Measurements from ENCODE around the gene PRKRIP1.
"Not testable (repeated sequence)": the region's sequence is repeated elsewhere in the genome, so short reads cannot be mapped to it uniquely, and the experiment has no call there.

The PRKRIP1 gene

DNA sequence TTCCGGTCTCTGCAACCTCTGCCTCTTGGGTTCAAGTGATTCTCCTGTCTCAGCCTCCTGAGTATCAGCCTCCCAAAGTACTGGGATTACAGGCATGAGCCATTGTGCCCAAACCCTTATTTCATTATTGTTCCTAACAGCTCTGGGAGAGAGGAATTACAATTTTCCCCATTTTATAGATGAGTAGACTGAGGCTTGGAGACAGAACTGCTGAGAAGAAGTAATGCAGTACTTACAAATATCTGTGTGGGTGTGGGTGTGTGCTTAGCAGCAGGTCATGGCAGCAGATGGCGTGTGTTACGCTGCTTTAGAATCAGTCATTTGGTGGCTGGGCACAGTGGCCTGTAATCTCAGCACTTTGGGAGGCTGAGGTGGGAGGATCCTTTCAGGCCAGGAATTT, 7.4 kb downstream of the PRKRIP1 start:
- no peak overlapping the region for H3K9ac ChIP-seq (ENCODE audit: low read depth in 1 of 2, low read length in 2 of 2)
- no peaks in the 10 kb centered on the region for H3K4me1 ChIP-seq (ENCODE audit: control insufficient read depth in 2 of 2, insufficient read depth in 2 of 2, low read length in 2 of 2)
- no peak overlapping the region for H3K27ac ChIP-seq (ENCODE audit: low read depth in 2 of 2, low read length in 2 of 2)
- no peaks in the 10 kb centered on the region for H3K9me3 ChIP-seq (ENCODE audit: control insufficient read depth in 2 of 2, low read length in 2 of 2)
- H3K36me3 ChIP-seq (ENCODE audit: control insufficient read depth in 2 of 2, insufficient read depth in 2 of 2, low read length in 2 of 2): peaks cover 38 to 69% of the 10 kb centered on the region in 2 donors
- H3K4me3 ChIP-seq (ENCODE audit: low read length in 2 of 2): no peak overlapping the region
- H3K27me3 ChIP-seq (ENCODE audit: control insufficient read depth in 2 of 2, insufficient read depth in 2 of 2, low read length in 2 of 2): no peaks in the 10 kb centered on the region

DNA sequence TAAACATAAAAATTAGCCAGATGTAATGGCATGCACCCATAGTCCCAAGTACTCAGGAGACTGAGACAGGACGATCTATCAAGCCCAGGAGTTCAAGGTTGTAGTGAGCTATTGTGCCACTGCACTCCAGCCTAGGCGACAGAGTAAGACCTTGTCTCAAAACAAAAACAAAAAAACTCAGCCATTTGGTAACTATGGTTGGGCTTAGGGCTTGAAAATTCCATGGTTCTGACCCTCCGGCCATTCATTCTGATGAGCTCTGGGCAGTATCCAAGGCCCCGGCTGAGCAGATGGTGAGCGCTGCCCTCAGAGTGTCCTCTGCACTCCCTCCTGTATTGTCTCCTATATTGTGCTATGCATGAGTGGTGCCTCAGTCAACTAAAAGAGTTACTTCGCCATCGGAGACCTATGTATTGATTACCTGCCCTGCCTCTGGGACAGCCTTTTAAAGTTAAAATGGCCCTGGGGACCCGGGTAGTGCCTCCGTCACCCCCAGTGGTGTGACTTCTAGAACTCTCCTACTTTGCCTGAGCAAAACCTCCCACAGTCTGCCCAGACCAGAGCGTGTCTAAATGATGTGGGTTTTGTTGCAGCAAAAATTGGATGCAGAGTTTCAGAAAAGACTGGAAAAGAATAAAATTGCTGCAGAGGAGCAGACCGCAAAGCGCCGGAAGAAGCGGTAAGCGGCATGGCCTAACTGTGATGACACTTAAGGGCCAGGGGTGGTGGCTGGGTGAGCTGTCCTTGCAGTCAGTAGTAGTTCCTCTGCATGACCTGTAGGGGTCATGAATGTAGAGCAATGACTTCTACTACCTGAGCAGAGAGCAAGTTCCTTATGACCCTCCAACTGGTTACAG, 8.1 kb downstream of the PRKRIP1 start:
- no peak overlapping the region for H3K27ac ChIP-seq (ENCODE audit: low read depth in 2 of 2, low read length in 2 of 2)

GRCh38 chr7:102404862-102405188, 8.7 kb downstream of the PRKRIP1 start:
- H3K9ac ChIP-seq (ENCODE audit: low read depth in 1 of 2, low read length in 2 of 2); H3K27me3 ChIP-seq (ENCODE audit: control insufficient read depth in 2 of 2, insufficient read depth in 2 of 2, low read length in 2 of 2); H3K27ac ChIP-seq (ENCODE audit: low read depth in 2 of 2, low read length in 2 of 2); H3K9me3 ChIP-seq (ENCODE audit: control insufficient read depth in 2 of 2, low read length in 2 of 2); H3K4me3 ChIP-seq (ENCODE audit: low read length in 2 of 2); H3K4me1 ChIP-seq (ENCODE audit: control insufficient read depth in 2 of 2, insufficient read depth in 2 of 2, low read length in 2 of 2): not testable (repeated sequence)
- H3K36me3 ChIP-seq (ENCODE audit: control insufficient read depth in 2 of 2, insufficient read depth in 2 of 2, low read length in 2 of 2): peaks cover 36 to 73% of the 10 kb centered on the region in 2 donors

More for the DNA sequence above, 8.1 kb downstream of the PRKRIP1 start:
- Histone ChIP-seq H3K4me3 (ENCODE audit: low read length in 2 of 2) (no peak overlapping the region), H3K4me1 (ENCODE audit: control insufficient read depth in 2 of 2, insufficient read depth in 2 of 2, low read length in 2 of 2) (no peaks in the 10 kb centered on the region), H3K9ac (ENCODE audit: low read depth in 1 of 2, low read length in 2 of 2) (no peak overlapping the region), H3K36me3 (ENCODE audit: control insufficient read depth in 2 of 2, insufficient read depth in 2 of 2, low read length in 2 of 2) (peaks cover 40 to 70% of the 10 kb centered on the region in 2 donors), H3K27me3 (ENCODE audit: control insufficient read depth in 2 of 2, insufficient read depth in 2 of 2, low read length in 2 of 2) (no peaks in the 10 kb centered on the region), H3K9me3 (ENCODE audit: control insufficient read depth in 2 of 2, low read length in 2 of 2) (no peaks in the 10 kb centered on the region)

- Histone ChIP-seq H3K27me3 (ENCODE audit: control insufficient read depth in 2 of 2, insufficient read depth in 2 of 2, low read length in 2 of 2) (no peaks in the 10 kb centered on the region), H3K4me1 (ENCODE audit: control insufficient read depth in 2 of 2, insufficient read depth in 2 of 2, low read length in 2 of 2) (peaks cover 0 to 2% of the 10 kb centered on the region in 2 donors), H3K4me3 (ENCODE audit: low read length in 2 of 2) (no peak overlapping the region), H3K27ac (ENCODE audit: low read depth in 2 of 2, low read length in 2 of 2) (no peak overlapping the region), H3K9me3 (ENCODE audit: control insufficient read depth in 2 of 2, low read length in 2 of 2) (no peaks in the 10 kb centered on the region), H3K9ac (ENCODE audit: low read depth in 1 of 2, low read length in 2 of 2) (no peak overlapping the region), H3K36me3 (ENCODE audit: control insufficient read depth in 2 of 2, insufficient read depth in 2 of 2, low read length in 2 of 2) (peaks cover 41 to 70% of the 10 kb centered on the region in 2 donors)
Measured at GRCh38 chr7:102407910-102408309, 11.7 kb downstream of the PRKRIP1 start.

GRCh38 chr7:102408530-102408929, 12.4 kb downstream of the PRKRIP1 start:
- H3K9me3 ChIP-seq (ENCODE audit: control insufficient read depth in 2 of 2, low read length in 2 of 2); H3K4me1 ChIP-seq (ENCODE audit: control insufficient read depth in 2 of 2, insufficient read depth in 2 of 2, low read length in 2 of 2); H3K27me3 ChIP-seq (ENCODE audit: control insufficient read depth in 2 of 2, insufficient read depth in 2 of 2, low read length in 2 of 2); H3K9ac ChIP-seq (ENCODE audit: low read depth in 1 of 2, low read length in 2 of 2); H3K27ac ChIP-seq (ENCODE audit: low read depth in 2 of 2, low read length in 2 of 2); H3K4me3 ChIP-seq (ENCODE audit: low read length in 2 of 2): not testable (repeated sequence)
- H3K36me3 ChIP-seq (ENCODE audit: control insufficient read depth in 2 of 2, insufficient read depth in 2 of 2, low read length in 2 of 2): peaks cover 39 to 68% of the 10 kb centered on the region in 2 donors

GRCh38 chr7:102409340-102409739, 13.2 kb downstream of the PRKRIP1 start:
- peaks cover 36 to 66% of the 10 kb centered on the region in 2 donors for H3K36me3 ChIP-seq (ENCODE audit: control insufficient read depth in 2 of 2, insufficient read depth in 2 of 2, low read length in 2 of 2)
- H3K4me1 ChIP-seq (ENCODE audit: control insufficient read depth in 2 of 2, insufficient read depth in 2 of 2, low read length in 2 of 2): peaks cover 0 to 3% of the 10 kb centered on the region in 2 donors

DNA sequence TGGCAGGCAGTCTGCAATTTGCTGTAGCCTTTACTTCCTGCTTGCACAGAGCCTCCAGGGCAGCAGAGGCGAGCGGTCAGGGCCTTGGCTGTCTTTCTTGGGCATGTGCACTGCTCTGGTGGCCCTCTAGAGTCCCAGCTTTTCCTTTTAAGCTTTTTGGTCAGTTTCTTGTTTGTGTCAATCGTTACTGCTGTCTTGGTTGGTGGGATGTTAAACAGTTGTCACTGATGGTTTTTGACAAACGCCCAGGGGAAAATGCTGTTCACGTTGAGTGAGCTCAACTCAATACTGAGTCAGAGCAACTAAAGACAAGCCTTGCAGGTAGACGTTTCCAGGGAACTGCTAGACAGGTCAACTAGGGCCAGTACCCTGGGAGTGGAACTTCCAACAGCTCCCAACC, 14.0 kb downstream of the PRKRIP1 start:
- no peak overlapping the region for H3K9ac ChIP-seq (ENCODE audit: low read depth in 1 of 2, low read length in 2 of 2)
- H3K4me1 ChIP-seq (ENCODE audit: control insufficient read depth in 2 of 2, insufficient read depth in 2 of 2, low read length in 2 of 2): peaks cover 0 to 3% of the 10 kb centered on the region in 2 donors
- no peaks in the 10 kb centered on the region for H3K27me3 ChIP-seq (ENCODE audit: control insufficient read depth in 2 of 2, insufficient read depth in 2 of 2, low read length in 2 of 2)
- no peak overlapping the region for H3K27ac ChIP-seq (ENCODE audit: low read depth in 2 of 2, low read length in 2 of 2)
- H3K36me3 ChIP-seq (ENCODE audit: control insufficient read depth in 2 of 2, insufficient read depth in 2 of 2, low read length in 2 of 2): peaks cover 36 to 68% of the 10 kb centered on the region in 2 donors
- H3K9me3 ChIP-seq (ENCODE audit: control insufficient read depth in 2 of 2, low read length in 2 of 2): no peaks in the 10 kb centered on the region
- no peak overlapping the region for H3K4me3 ChIP-seq (ENCODE audit: low read length in 2 of 2)

More at GRCh38 chr7:102409340-102409739, 13.2 kb downstream of the PRKRIP1 start:
- H3K27me3 ChIP-seq (ENCODE audit: control insufficient read depth in 2 of 2, insufficient read depth in 2 of 2, low read length in 2 of 2): no peaks in the 10 kb centered on the region
- H3K4me3 ChIP-seq (ENCODE audit: low read length in 2 of 2): no peak overlapping the region
- H3K27ac ChIP-seq (ENCODE audit: low read depth in 2 of 2, low read length in 2 of 2): no peak overlapping the region
- no peak overlapping the region for H3K9ac ChIP-seq (ENCODE audit: low read depth in 1 of 2, low read length in 2 of 2)
- H3K9me3 ChIP-seq (ENCODE audit: control insufficient read depth in 2 of 2, low read length in 2 of 2): no peaks in the 10 kb centered on the region

DNA sequence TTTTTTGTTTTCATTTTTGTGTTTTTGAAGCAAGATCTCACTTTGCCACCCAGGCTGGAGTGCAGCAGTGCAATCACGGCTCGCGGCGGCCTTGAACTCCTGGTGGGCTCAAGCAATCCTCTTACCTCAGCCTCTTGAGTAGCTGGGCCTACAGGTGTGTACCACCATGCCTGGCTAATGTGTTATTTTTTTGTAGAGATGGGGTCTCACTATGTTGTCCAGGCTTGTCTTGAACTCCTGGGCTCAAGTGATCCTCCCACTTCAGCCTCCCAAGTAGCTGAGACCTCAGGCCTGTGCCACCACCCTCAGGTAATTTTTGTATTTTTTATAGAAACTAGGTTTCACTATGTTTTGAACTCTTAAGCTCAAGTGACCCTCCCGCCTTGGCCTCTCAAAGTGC, 14.8 kb downstream of the PRKRIP1 start:
- Histone ChIP-seq H3K36me3 (ENCODE audit: control insufficient read depth in 2 of 2, insufficient read depth in 2 of 2, low read length in 2 of 2) (peaks cover 39 to 66% of the 10 kb centered on the region in 2 donors), H3K4me1 (ENCODE audit: control insufficient read depth in 2 of 2, insufficient read depth in 2 of 2, low read length in 2 of 2) (peaks cover 0 to 3% of the 10 kb centered on the region in 2 donors), H3K9me3 (ENCODE audit: control insufficient read depth in 2 of 2, low read length in 2 of 2) (no peaks in the 10 kb centered on the region), H3K9ac (ENCODE audit: low read depth in 1 of 2, low read length in 2 of 2) (no peak overlapping the region), H3K27me3 (ENCODE audit: control insufficient read depth in 2 of 2, insufficient read depth in 2 of 2, low read length in 2 of 2) (no peaks in the 10 kb centered on the region), H3K27ac (ENCODE audit: low read depth in 2 of 2, low read length in 2 of 2) (no peak overlapping the region), H3K4me3 (ENCODE audit: low read length in 2 of 2) (no peak overlapping the region)

DNA sequence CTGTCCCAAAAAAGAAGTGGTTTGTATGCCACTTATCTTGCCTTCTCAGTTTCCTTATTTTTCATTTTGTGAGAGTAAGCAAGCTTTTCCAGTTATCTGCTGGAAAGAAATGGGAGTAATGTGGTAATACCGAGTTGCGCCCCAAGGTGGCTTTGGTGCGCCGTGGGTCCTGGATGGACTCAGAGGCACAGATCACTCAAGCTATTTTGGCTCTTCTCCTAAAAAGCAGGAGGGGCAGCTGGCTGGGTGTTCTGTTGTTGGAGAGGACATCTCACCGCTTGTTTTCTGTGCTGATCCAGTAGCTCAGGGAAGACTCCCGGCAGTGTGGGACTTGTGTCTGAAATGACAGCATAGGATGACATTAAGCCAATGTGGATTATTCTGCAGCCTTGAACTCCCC, 16.4 kb downstream of the PRKRIP1 start:
- Histone ChIP-seq H3K4me1 (ENCODE audit: control insufficient read depth in 2 of 2, insufficient read depth in 2 of 2, low read length in 2 of 2) (peaks cover 0 to 3% of the 10 kb centered on the region in 2 donors), H3K27me3 (ENCODE audit: control insufficient read depth in 2 of 2, insufficient read depth in 2 of 2, low read length in 2 of 2) (no peaks in the 10 kb centered on the region), H3K36me3 (ENCODE audit: control insufficient read depth in 2 of 2, insufficient read depth in 2 of 2, low read length in 2 of 2) (peaks cover 34 to 62% of the 10 kb centered on the region in 2 donors), H3K4me3 (ENCODE audit: low read length in 2 of 2) (no peak overlapping the region), H3K9me3 (ENCODE audit: control insufficient read depth in 2 of 2, low read length in 2 of 2) (no peaks in the 10 kb centered on the region), H3K27ac (ENCODE audit: low read depth in 2 of 2, low read length in 2 of 2) (no peak overlapping the region), H3K9ac (ENCODE audit: low read depth in 1 of 2, low read length in 2 of 2) (no peak overlapping the region)

DNA sequence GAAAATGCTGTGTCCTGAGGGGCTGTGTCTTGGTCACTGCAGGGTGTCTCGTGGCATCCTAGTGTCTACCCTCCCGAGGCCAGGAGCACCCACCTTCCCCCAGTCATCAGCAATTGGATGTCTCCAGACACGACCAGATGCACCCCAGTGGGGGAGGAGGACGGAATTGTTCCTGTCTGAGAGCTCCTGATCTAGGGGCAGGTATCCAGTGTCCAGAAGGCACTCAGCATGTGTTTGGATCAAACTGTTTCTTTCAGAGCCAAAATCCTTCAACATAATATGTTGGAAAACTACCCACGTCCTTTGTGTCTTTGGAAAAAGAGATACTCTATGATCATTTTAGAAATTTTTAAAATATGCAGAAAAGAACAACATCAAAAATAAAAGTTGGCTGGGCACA, 16.9 kb downstream of the PRKRIP1 start:
- Histone ChIP-seq H3K9me3 (ENCODE audit: control insufficient read depth in 2 of 2, low read length in 2 of 2) (no peaks in the 10 kb centered on the region), H3K4me1 (ENCODE audit: control insufficient read depth in 2 of 2, insufficient read depth in 2 of 2, low read length in 2 of 2) (peaks cover 0 to 3% of the 10 kb centered on the region in 2 donors), H3K27ac (ENCODE audit: low read depth in 2 of 2, low read length in 2 of 2) (no peak overlapping the region), H3K9ac (ENCODE audit: low read depth in 1 of 2, low read length in 2 of 2) (no peak overlapping the region), H3K27me3 (ENCODE audit: control insufficient read depth in 2 of 2, insufficient read depth in 2 of 2, low read length in 2 of 2) (no peaks in the 10 kb centered on the region), H3K4me3 (ENCODE audit: low read length in 2 of 2) (no peak overlapping the region), H3K36me3 (ENCODE audit: control insufficient read depth in 2 of 2, insufficient read depth in 2 of 2, low read length in 2 of 2) (peaks cover 29 to 57% of the 10 kb centered on the region in 2 donors)
